Ovary (tissue), 3 donors: ENCODE data around the gene TPST2.

Source experiments
- CTCF ChIP-seq, 3 donors: fragments of 450-650 bp in 2 of 3; fragments of 200-600 bp in 1 of 3; IDR thresholded peaks; one replicate each; pipeline versions ENCODE4 v1.5.1 to v1.8.0; 2016 to 2022; ENCODE audit warnings: antibody characterized with exemption in 3 of 3, mild to moderate bottlenecking in 1 of 3
- EP300 ChIP-seq: sonication (generic); formaldehyde crosslinking; IDR thresholded peaks from one replicate; pipeline ENCODE4 v1.6.1; 2017; ENCODE audit warnings: antibody characterized with exemption
- POLR2A ChIP-seq: fragments of 450-650 bp; IDR thresholded peaks from one replicate; pipeline ENCODE4 v1.6.1; 2017; ENCODE audit warnings: antibody characterized with exemption, mild to moderate bottlenecking, moderate library complexity
- donor health status: DM: no; HTN: no; CAD: no.

- TF ChIP-seq CTCF (IDR thresholded peaks at IDR 0.05) = no peak
- no peak for TF ChIP-seq POLR2A
- TF ChIP-seq EP300 = no peak
Observed at GRCh38 chr22:26586556-26587325, 3.2 kb downstream of the TPST2 start.
